Liver (tissue), 3 donors: ENCODE measurements around the gene OR3A2.
"Not testable (repeated sequence)": the region's sequence is repeated elsewhere in the genome, so short reads cannot be mapped to it uniquely, and the experiment has no call there.

Experiments used
- CTCF ChIP-seq: fragments of 150-350 bp; IDR thresholded peaks from 2 replicates; pipeline ENCODE4 v1.5.1; 2017; ENCODE audit warnings: improper control_type of control experiment, low read depth, low read length; ENCODE audit not compliant: missing input control
- GABPA ChIP-seq, 2 donors: IDR thresholded peaks in 1 of 2; conservative IDR thresholded peaks in 1 of 2; 2 replicates each; pipeline ENCODE4 v1.6.1; 2016; ENCODE audit warnings: antibody characterized with exemption in 2 of 2, mild to moderate bottlenecking in 1 of 2, moderate library complexity in 1 of 2
- MAX ChIP-seq: IDR thresholded peaks from 2 replicates; pipeline ENCODE4 v1.6.1; 2016; ENCODE audit warnings: antibody characterized with exemption
- RXRA ChIP-seq, 2 donors: IDR thresholded peaks; 2 replicates each; pipeline ENCODE4 v1.6.1; 2017 to 2018; ENCODE audit warnings: antibody characterized with exemption in 2 of 2, mild to moderate bottlenecking in 1 of 2
- YY1 ChIP-seq: IDR thresholded peaks from 2 replicates; pipeline ENCODE4 v1.6.1; 2016; ENCODE audit warnings: antibody characterized with exemption, mild to moderate bottlenecking
- donor health status: healthy.
- donor health status: healthy.

- TF ChIP-seq CTCF; MAX; YY1; RXRA (IDR thresholded peaks at IDR 0.05); GABPA (IDR thresholded peaks at IDR 0.05 in 1 of 2, conservative IDR thresholded peaks at IDR 0.05 in 1 of 2): not testable (repeated sequence)
Observed at GRCh38 chr17:3433215-3433614, 47.1 kb upstream of the OR3A2 start.
